ENCODE data around the gene CCDC126. TPM values are rescaled to one million over a fixed set of nuclear protein-coding genes. Genes with fewer than 3 reads are reported as not detected.

CCDC126 gene
- total and polyA plus RNA-seq, 8 donors: 2.4 to 8.5 (median 4.9) TPM

DNA sequence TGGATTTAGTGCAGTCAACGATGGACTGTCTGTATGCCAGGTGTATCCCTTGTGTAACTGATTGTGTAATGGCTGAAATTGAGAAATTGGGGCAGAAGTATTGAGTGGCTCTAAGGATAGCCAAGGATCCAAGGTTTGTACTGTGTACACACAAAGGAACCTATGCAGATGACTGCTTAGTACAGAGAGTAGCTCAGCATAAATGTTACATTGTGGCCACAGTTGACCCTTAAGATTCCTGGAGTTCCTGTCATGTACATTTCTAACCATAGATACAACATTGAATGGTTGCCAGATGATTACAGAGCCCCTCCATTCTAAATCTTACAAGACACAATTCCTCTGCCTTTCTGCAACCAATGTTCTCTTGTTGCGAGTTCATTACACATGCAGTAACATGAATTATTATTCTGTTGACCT lies 25.3 kb downstream of the CCDC126 start:
- no peak for DNase-seq
- peak overlapping the region in 1 of 4 donors; percentile 17 for H3K27ac ChIP-seq
- intact Hi-C loops (cut with DNase I): no loop called here
- ATAC-seq: peak in 2 of 4 donors; percentile 13 to 49
- no peaks in the 10 kb centered on the region for H3K36me3 ChIP-seq
- no peak for FAIRE-seq
- no peaks in the 10 kb centered on the region for H3K27me3 ChIP-seq
- 67 to 71% methylated on average over 2 of the region's 2 CpGs for WGBS, 2 donors
- H3K4me1 ChIP-seq: no peaks in the 10 kb centered on the region
- TF ChIP-seq CTCF (IDR thresholded peaks at IDR 0.05): no peak
- no peak overlapping the region for H3K4me3 ChIP-seq
- H3K9me3 ChIP-seq: no peaks in the 10 kb centered on the region

GRCh38 chr7:23628370-23628769 lies 31.2 kb downstream of the CCDC126 start:
- Histone ChIP-seq H3K4me1 (no peaks in the 10 kb centered on the region), H3K4me3 (no peak overlapping the region), H3K27ac (no peak overlapping the region), H3K9me3 (no peaks in the 10 kb centered on the region), H3K36me3 (no peaks in the 10 kb centered on the region), H3K27me3 (no peaks in the 10 kb centered on the region)
- intact Hi-C loops (cut with DNase I): no loop called here
- WGBS, 2 donors: 79 to 87% methylated on average over 2 of the region's 2 CpGs
- ATAC-seq: peak in 1 of 4 donors; percentile 15
- DNase-seq: no peak
- TF ChIP-seq CTCF (IDR thresholded peaks at IDR 0.05): no peak
- no peak for FAIRE-seq

GRCh38 chr7:23633417-23633816 lies 36.2 kb downstream of the CCDC126 start:
- H3K27me3 ChIP-seq: no peaks in the 10 kb centered on the region
- TF ChIP-seq CTCF (IDR thresholded peaks at IDR 0.05): no peak
- DNase-seq (no peak), ATAC-seq (no peak), FAIRE-seq (no peak)
- no peaks in the 10 kb centered on the region for H3K36me3 ChIP-seq
- H3K27ac ChIP-seq: no peak overlapping the region
- no peaks in the 10 kb centered on the region for H3K9me3 ChIP-seq
- H3K4me1 ChIP-seq: no peaks in the 10 kb centered on the region
- WGBS, 2 donors: 96% methylated on average over 7 of the region's 7 CpGs
- intact Hi-C loops (cut with DNase I): no loop called here
- H3K4me3 ChIP-seq: no peak overlapping the region

GRCh38 chr7:23645822-23646221 lies 48.6 kb downstream of the CCDC126 start:
- FAIRE-seq: no peak
- WGBS, 2 donors: 95 to 100% methylated on average over 1 of the region's 1 CpG
- H3K27me3 ChIP-seq: no peaks in the 10 kb centered on the region
- no peak overlapping the region for H3K27ac ChIP-seq
- H3K9me3 ChIP-seq: no peaks in the 10 kb centered on the region
- H3K4me1 ChIP-seq: no peaks in the 10 kb centered on the region
- H3K36me3 ChIP-seq: no peaks in the 10 kb centered on the region
- no peak for TF ChIP-seq CTCF (IDR thresholded peaks at IDR 0.05)
- no peak for DNase-seq
- intact Hi-C loops (cut with DNase I): no loop called here
- no peak overlapping the region for H3K4me3 ChIP-seq
- no peak for ATAC-seq

- intact Hi-C loops (cut with DNase I): loop anchor here in 1 of 3 donors (10.0 kb wide), 1 partner anchor 61 kb away; the partner anchor contains the start of gene STK31
- H3K27ac ChIP-seq: no peak overlapping the region
- no peak for TF ChIP-seq CTCF (IDR thresholded peaks at IDR 0.05)
Measured at GRCh38 chr7:23653942-23654341, 56.8 kb downstream of the CCDC126 start.

More at GRCh38 chr7:23653942-23654341, 56.8 kb downstream of the CCDC126 start:
- no peaks in the 10 kb centered on the region for H3K9me3 ChIP-seq
- H3K4me3 ChIP-seq: no peak overlapping the region
- peaks cover 0 to 7% (median 0%) of the 10 kb centered on the region in 3 donors for H3K4me1 ChIP-seq
- ATAC-seq: no peak
- no peak for FAIRE-seq
- no peaks in the 10 kb centered on the region for H3K36me3 ChIP-seq
- WGBS, 2 donors: 77 to 82% methylated on average over 5 of the region's 5 CpGs
- DNase-seq: no peak
- H3K27me3 ChIP-seq: no peaks in the 10 kb centered on the region

Measured in pancreas (tissue), 10 donors.